Kidney (tissue), 14 donors: ENCODE results near the gene KIAA0825. TPM values are rescaled to one million over a fixed set of nuclear protein-coding genes. Genes with fewer than 3 reads are reported as not detected.

Experiments used
- DNase-seq, 5 donors: peaks; one replicate each; pipeline ENCODE4 v3.0.0-alpha.2; 2013 to 2020
- FAIRE-seq: peaks from 2 replicates; lab custom pipeline; 2012; peaks lifted over from hg19 to GRCh38; lab: Jason Lieb, UNC
- H3K27ac ChIP-seq, 2 donors: one replicate each; pipeline ENCODE4 v1.7.0; 2013; ENCODE audit warnings: low read depth in 2 of 2, low read length in 2 of 2, inconsistent platforms in 1 of 2
- H3K27me3 ChIP-seq: one replicate; pipeline ENCODE4 v1.7.1; 2013; ENCODE audit warnings: low read length, inconsistent platforms; ENCODE audit not compliant: control insufficient read depth, insufficient read depth
- H3K36me3 ChIP-seq, 3 donors: one replicate each; pipeline versions ENCODE4 v1.7.0 to v1.7.1; 2013; ENCODE audit warnings: low read length in 3 of 3, control low read depth in 1 of 3, inconsistent platforms in 1 of 3; ENCODE audit not compliant: insufficient read depth in 3 of 3, control insufficient read depth in 2 of 3
- H3K4me1 ChIP-seq, 3 donors: one replicate each; pipeline versions ENCODE4 v1.7.0 to v1.7.1; 2013; ENCODE audit warnings: low read length in 3 of 3, inconsistent platforms in 1 of 3, low read depth in 1 of 3; ENCODE audit not compliant: control insufficient read depth in 2 of 3, insufficient read depth in 2 of 3
- H3K4me3 ChIP-seq, 3 donors: one replicate each; pipeline versions ENCODE4 v1.7.0 to v1.8.1; 2013; ENCODE audit warnings: low read length in 3 of 3, control low read depth in 1 of 3, inconsistent platforms in 1 of 3
- H3K9ac ChIP-seq, 3 donors: one replicate each; pipeline versions ENCODE4 v1.7.0 to v1.7.1; 2013; ENCODE audit warnings: low read length in 3 of 3, control low read depth in 1 of 3, inconsistent platforms in 1 of 3
- H3K9me3 ChIP-seq, 3 donors: one replicate each; pipeline versions ENCODE4 v1.7.0 to v1.7.1; 2013; ENCODE audit warnings: low read length in 3 of 3, control low read depth in 1 of 3, inconsistent platforms in 1 of 3; ENCODE audit not compliant: control insufficient read depth in 2 of 3, insufficient read depth in 1 of 3
- intact Hi-C: fragments of 100-400 bp; cut with DNase I; formaldehyde crosslinking; loops from one replicate; pipeline ENCODE4 v1.11.1; 2022
- polyA plus RNA-seq: library from polyadenylated mRNA; stranded (reverse); fragments of 350-450 nt; fragmentation: Illumina TruSeq; extraction: RNeasy Lipid Tissue Mini Kit (QIAGEN cat#74804); gene quantifications from one replicate; pipeline ENCODE4 v1.2.3, GENCODE V29; 2014; ENCODE audit warnings: low read depth, low replicate concordance; ENCODE audit not compliant: insufficient read depth
- total RNA-seq: library from RNA; stranded (reverse); fragmentation: NEBNext Ultra II Directional; extraction: Animal tissue kit (Norgen Biotek cat#: 25700); gene quantifications from one replicate; pipeline ENCODE4 v1.2.1, GENCODE V29; 2021
- TF ChIP-seq, protein P1 (sequence below): IDR thresholded peaks from 3 replicates; pipeline ENCODE4 v1.5.1; 2012; ENCODE audit warnings: mild to moderate bottlenecking, moderate library complexity, borderline replicate concordance; ENCODE audit not compliant: insufficient read depth; ENCODE audit errors: extremely low read depth
- donor health status: control.
- donor health status: control.
- donor health status: control.
- donor health status: control.
- donor health status: control.
- donor health status: DM: yes; HTN: yes; CAD: no.
- donor health status: Normal renal cell carcinoma (clear cell type).

The KIAA0825 gene
- total and polyA plus RNA-seq, 2 donors from 2014 or later: 0.80 to 5.4 TPM

DNA sequence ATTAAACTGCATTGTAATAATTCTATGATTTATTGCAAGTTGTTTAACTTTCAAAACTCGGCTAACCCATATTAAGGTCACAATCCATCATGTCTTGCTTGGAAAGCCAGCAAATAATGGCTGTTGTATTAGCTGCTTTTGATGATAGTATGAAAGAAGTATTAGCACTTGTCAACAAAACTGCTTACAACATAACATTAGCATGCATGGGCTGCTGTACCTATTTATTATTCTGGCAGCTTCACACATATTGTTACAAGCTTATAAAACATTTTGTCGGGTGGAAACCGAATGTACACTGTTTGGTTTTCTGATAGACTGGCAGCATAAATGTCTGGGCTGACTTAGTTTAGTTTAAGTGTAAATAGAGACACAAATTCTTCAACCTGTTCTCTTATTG, 378.3 kb downstream of the KIAA0825 start:
- peak in 1 of 5 donors; percentile 7 for DNase-seq
- FAIRE-seq: no peak
- H3K9me3 ChIP-seq: peaks cover 0 to 9% (median 0%) of the 10 kb centered on the region in 3 donors
- no peak overlapping the region for H3K9ac ChIP-seq
- no peaks in the 10 kb centered on the region for H3K4me1 ChIP-seq
- H3K27ac ChIP-seq: no peak overlapping the region
- H3K27me3 ChIP-seq: no peaks in the 10 kb centered on the region
- TF ChIP-seq, protein P1, sequence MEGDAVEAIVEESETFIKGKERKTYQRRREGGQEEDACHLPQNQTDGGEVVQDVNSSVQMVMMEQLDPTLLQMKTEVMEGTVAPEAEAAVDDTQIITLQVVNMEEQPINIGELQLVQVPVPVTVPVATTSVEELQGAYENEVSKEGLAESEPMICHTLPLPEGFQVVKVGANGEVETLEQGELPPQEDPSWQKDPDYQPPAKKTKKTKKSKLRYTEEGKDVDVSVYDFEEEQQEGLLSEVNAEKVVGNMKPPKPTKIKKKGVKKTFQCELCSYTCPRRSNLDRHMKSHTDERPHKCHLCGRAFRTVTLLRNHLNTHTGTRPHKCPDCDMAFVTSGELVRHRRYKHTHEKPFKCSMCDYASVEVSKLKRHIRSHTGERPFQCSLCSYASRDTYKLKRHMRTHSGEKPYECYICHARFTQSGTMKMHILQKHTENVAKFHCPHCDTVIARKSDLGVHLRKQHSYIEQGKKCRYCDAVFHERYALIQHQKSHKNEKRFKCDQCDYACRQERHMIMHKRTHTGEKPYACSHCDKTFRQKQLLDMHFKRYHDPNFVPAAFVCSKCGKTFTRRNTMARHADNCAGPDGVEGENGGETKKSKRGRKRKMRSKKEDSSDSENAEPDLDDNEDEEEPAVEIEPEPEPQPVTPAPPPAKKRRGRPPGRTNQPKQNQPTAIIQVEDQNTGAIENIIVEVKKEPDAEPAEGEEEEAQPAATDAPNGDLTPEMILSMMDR: no peak
- H3K4me3 ChIP-seq: no peak overlapping the region
- intact Hi-C loops: no loop called here
- H3K36me3 ChIP-seq: no peaks in the 10 kb centered on the region

DNA sequence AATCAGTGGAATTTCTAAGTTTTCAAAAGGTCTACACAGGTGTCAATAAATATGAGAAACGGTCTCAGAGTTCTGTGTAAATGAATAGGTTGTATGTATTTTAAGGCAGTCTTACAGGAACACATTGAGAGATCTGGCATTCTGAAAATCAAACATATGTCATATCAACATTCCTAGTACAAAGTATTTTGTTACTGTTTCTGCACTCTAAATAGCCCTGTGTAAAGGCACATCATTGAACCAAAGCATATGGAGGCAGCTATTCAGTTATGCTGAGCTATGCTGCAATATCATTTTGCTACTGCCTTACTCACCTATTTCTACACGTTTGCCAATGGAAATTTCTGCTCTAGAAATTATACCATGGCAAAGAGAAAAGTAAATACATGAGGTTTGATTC, 379.1 kb downstream of the KIAA0825 start:
- no peak overlapping the region for H3K27ac ChIP-seq
- no peak for FAIRE-seq
- no peaks in the 10 kb centered on the region for H3K36me3 ChIP-seq
- TF ChIP-seq, protein P1: no peak
- H3K9me3 ChIP-seq: peaks cover 0 to 9% (median 0%) of the 10 kb centered on the region in 3 donors
- no peaks in the 10 kb centered on the region for H3K27me3 ChIP-seq
- no peak overlapping the region for H3K9ac ChIP-seq
- DNase-seq: no peak
- no peaks in the 10 kb centered on the region for H3K4me1 ChIP-seq
- intact Hi-C loops: no loop called here
- no peak overlapping the region for H3K4me3 ChIP-seq

DNA sequence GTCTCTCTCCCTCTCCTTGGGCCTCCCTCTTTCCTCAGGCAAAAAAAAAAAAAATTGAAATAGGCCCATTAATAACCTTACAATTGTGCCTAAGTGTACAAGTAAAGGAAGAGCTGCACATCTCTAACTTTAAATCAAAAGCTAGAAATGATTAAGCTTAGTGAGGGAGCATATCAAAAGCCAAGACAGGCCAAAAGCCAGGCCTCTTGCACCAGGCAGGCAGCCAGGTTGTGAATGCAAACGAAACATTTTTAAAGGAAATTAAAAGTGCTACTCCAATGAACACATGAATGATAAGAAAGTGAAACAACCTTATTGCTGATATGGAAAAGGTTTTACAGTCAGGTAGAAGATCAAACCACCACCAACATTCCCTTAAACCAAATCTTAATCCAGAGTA, 383.4 kb downstream of the KIAA0825 start:
- DNase-seq (no peak), FAIRE-seq (no peak)
- Histone ChIP-seq H3K27ac (no peak overlapping the region), H3K4me1 (no peaks in the 10 kb centered on the region), H3K36me3 (no peaks in the 10 kb centered on the region), H3K9ac (no peak overlapping the region), H3K9me3 (peaks cover 0 to 9% (median 0%) of the 10 kb centered on the region in 3 donors), H3K27me3 (no peaks in the 10 kb centered on the region), H3K4me3 (no peak overlapping the region)
- intact Hi-C loops: no loop called here
- TF ChIP-seq, protein P1: no peak

DNA sequence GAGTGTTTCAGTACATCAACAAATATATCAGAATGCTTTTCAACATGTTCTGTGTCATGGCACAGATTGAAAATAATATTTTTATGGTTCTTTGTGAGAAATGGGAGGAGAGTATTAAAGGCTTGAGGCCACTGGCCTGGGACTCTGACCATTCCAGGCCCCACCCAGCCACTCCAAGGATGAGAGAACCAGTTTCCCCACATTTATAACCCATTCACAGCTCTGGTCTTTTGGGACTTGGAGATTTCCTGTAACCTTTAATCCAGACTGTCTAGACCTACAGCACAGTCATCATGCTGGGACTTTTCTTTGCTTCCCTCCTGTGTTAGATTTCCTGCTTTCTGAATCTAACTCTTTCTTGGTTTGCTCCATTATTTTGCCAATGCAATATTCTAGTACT, 389.6 kb downstream of the KIAA0825 start:
- intact Hi-C loops: no loop called here
- Histone ChIP-seq H3K27me3 (no peaks in the 10 kb centered on the region), H3K9ac (no peak overlapping the region), H3K9me3 (peaks cover 0 to 2% (median 0%) of the 10 kb centered on the region in 3 donors), H3K27ac (no peak overlapping the region), H3K36me3 (no peaks in the 10 kb centered on the region), H3K4me3 (no peak overlapping the region), H3K4me1 (no peaks in the 10 kb centered on the region)
- TF ChIP-seq, protein P1: no peak
- no peak for FAIRE-seq
- no peak for DNase-seq
